Measurements from ENCODE around the gene PRDX5. TPM values are rescaled to one million over a fixed set of nuclear protein-coding genes. Genes with fewer than 3 reads are reported as not detected.
A peak's percentile ranks its signal among the peaks of the same experiment; 100 is the strongest.
"Not testable (repeated sequence)": the region's sequence is repeated elsewhere in the genome, so short reads cannot be mapped to it uniquely, and the experiment has no call there.

The PRDX5 gene
- total RNA-seq, 1 experiment from 2014 or later, result 228 TPM

DNA sequence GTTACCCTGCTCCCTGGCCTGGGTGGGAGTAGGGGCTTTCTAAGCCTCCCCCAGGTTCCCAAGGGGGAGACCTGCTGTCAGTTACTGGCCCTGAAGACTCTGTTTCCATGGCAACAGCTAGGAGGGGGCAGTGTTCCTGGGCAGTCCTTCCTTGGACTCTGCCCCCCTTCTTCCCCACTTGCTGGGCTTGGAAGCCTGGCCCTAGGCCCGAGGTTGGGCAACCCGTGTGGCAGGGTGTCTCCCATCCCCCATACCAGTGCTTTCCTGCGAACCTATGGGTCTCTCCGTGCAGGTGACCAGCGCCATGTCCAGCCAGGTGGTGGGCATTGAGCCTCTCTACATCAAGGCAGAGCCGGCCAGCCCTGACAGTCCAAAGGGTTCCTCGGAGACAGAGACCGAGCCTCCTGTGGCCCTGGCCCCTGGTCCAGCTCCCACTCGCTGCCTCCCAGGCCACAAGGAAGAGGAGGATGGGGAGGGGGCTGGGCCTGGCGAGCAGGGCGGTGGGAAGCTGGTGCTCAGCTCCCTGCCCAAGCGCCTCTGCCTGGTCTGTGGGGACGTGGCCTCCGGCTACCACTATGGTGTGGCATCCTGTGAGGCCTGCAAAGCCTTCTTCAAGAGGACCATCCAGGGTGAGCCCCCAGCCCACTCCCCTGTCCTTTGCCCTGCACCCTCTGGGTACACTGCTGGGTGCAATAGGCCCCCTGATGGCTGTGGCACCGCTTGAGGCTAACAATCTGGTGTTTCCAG, 10.9 kb upstream of the PRDX5 start:
- peaks cover 5% of the 10 kb centered on the region for H3K79me1 ChIP-seq (ENCODE audit: insufficient read depth, low read depth, low read length, poor library complexity, severe bottlenecking)
- H4K91ac ChIP-seq (ENCODE audit: insufficient read length, low read depth, low read length), result no peak overlapping the region
- no peak overlapping the region; a peak in 1 of 7 replicates for H3K27ac Mint-ChIP-seq
- no CpG with 5 or more reads among the region's 15 CpGs for WGBS (ENCODE audit: extremely low coverage, insufficient read length, low lambda C conversion rate)
- H3K36me3 Mint-ChIP-seq (ENCODE audit: insufficient read depth in 1 of 3, low read depth in 3 of 3), result peaks cover 6 to 9% (median 7%) of the 10 kb centered on the region in 3 experiments; a peak in 5 of 7 replicates
- no peak overlapping the region for H2AK5ac ChIP-seq (ENCODE audit: insufficient read length, low read length)
- no peaks in the 10 kb centered on the region for H3K9me3 Mint-ChIP-seq
- H3K4me1 Mint-ChIP-seq, result peaks cover 13% of the 10 kb centered on the region in 2 experiments
- no peak overlapping the region for H2BK12ac ChIP-seq (ENCODE audit: insufficient read length, low read depth, low read length)
- H2BK15ac ChIP-seq (ENCODE audit: low read depth, low read length), result no peak overlapping the region
- peaks cover 10% of the 10 kb centered on the region for H3K23me2 ChIP-seq (ENCODE audit: insufficient read length, low read depth, low read length, poor library complexity, severe bottlenecking)
- peak overlapping the region; percentile 90 to 92 for H3K4me3 Mint-ChIP-seq
- H3K14ac ChIP-seq (ENCODE audit: insufficient read depth, low read length), result no peak overlapping the region
- TF ChIP-seq, protein P1, sequence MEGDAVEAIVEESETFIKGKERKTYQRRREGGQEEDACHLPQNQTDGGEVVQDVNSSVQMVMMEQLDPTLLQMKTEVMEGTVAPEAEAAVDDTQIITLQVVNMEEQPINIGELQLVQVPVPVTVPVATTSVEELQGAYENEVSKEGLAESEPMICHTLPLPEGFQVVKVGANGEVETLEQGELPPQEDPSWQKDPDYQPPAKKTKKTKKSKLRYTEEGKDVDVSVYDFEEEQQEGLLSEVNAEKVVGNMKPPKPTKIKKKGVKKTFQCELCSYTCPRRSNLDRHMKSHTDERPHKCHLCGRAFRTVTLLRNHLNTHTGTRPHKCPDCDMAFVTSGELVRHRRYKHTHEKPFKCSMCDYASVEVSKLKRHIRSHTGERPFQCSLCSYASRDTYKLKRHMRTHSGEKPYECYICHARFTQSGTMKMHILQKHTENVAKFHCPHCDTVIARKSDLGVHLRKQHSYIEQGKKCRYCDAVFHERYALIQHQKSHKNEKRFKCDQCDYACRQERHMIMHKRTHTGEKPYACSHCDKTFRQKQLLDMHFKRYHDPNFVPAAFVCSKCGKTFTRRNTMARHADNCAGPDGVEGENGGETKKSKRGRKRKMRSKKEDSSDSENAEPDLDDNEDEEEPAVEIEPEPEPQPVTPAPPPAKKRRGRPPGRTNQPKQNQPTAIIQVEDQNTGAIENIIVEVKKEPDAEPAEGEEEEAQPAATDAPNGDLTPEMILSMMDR (conservative IDR thresholded peaks at IDR 0.05), result no peak
- H2BK20ac ChIP-seq (ENCODE audit: low read depth, low read length, poor library complexity, severe bottlenecking), result no peak overlapping the region
- H3K18ac ChIP-seq (ENCODE audit: insufficient read length, low read depth, low read length), result no peak overlapping the region
- no peak overlapping the region for H2AFZ ChIP-seq (ENCODE audit: low read length)
- H4K20me1 ChIP-seq (ENCODE audit: control insufficient read depth, insufficient read depth, insufficient read length), result no peaks in the 10 kb centered on the region
- H3K4me1 ChIP-seq (ENCODE audit: insufficient read depth, low read length), result peaks cover 2% of the 10 kb centered on the region; the same call in 1 of the 2 replicates
- H3K27me3 Mint-ChIP-seq (ENCODE audit: low read depth), result peaks cover 16% of the 10 kb centered on the region
- no peaks in the 10 kb centered on the region for H3K27me3 ChIP-seq (ENCODE audit: insufficient read depth, low read length)
- no peaks in the 10 kb centered on the region for H3K9me3 ChIP-seq (ENCODE audit: control insufficient read depth, low read depth, low read length)
- no peak overlapping the region for H4K8ac ChIP-seq (replicated peaks; ENCODE audit: insufficient read length, low read depth, low read length)
- H3K27ac ChIP-seq (ENCODE audit: insufficient read length, low read depth, low read length), result no peak overlapping the region
- no peak overlapping the region for H3K9ac ChIP-seq (ENCODE audit: extremely low read depth, insufficient read length, low read length)
- no peak overlapping the region for H3T11ph ChIP-seq (ENCODE audit: low read length)
- H2BK120ac ChIP-seq (ENCODE audit: low read depth, low read length, poor library complexity, severe bottlenecking), result no peak overlapping the region
- peak overlapping the region; percentile 87 for H3K4me2 ChIP-seq (ENCODE audit: insufficient read depth, insufficient read length, low read length)
- no peak overlapping the region for H3K56ac ChIP-seq (ENCODE audit: insufficient read length, low read depth, low read length)
- H3K79me2 ChIP-seq (ENCODE audit: insufficient read depth, low read length), result peaks cover 3% of the 10 kb centered on the region; the same call in 1 of the 2 replicates
- H2BK5ac ChIP-seq (ENCODE audit: insufficient read length, low read length), result no peak overlapping the region
- no peak overlapping the region for H3K23ac ChIP-seq (ENCODE audit: insufficient read length, low read depth, low read length)
- no peak overlapping the region for H4K5ac ChIP-seq (ENCODE audit: insufficient read length, low read depth, low read length)
- H3K4ac ChIP-seq (ENCODE audit: low read depth, low read length), result no peak overlapping the region
- DNase-seq, result no peak

GRCh38 chr11:64307795-64308194, 10.1 kb upstream of the PRDX5 start:
- H2BK120ac ChIP-seq (ENCODE audit: low read depth, low read length, poor library complexity, severe bottlenecking); H3K27me3 ChIP-seq (ENCODE audit: insufficient read depth, low read length); H2AK5ac ChIP-seq (ENCODE audit: insufficient read length, low read length); H4K20me1 ChIP-seq (ENCODE audit: control insufficient read depth, insufficient read depth, insufficient read length); H3K4ac ChIP-seq (ENCODE audit: low read depth, low read length); H3K56ac ChIP-seq (ENCODE audit: insufficient read length, low read depth, low read length); H3K14ac ChIP-seq (ENCODE audit: insufficient read depth, low read length); DNase-seq; H4K8ac ChIP-seq (replicated peaks; ENCODE audit: insufficient read length, low read depth, low read length); H3K9me3 ChIP-seq (ENCODE audit: control insufficient read depth, low read depth, low read length); H3K79me2 ChIP-seq (ENCODE audit: insufficient read depth, low read length); H2BK12ac ChIP-seq (ENCODE audit: insufficient read length, low read depth, low read length); H2BK5ac ChIP-seq (ENCODE audit: insufficient read length, low read length); H3K27ac ChIP-seq (ENCODE audit: insufficient read length, low read depth, low read length); H3K18ac ChIP-seq (ENCODE audit: insufficient read length, low read depth, low read length); H3K23ac ChIP-seq (ENCODE audit: insufficient read length, low read depth, low read length); H3K9ac ChIP-seq (ENCODE audit: extremely low read depth, insufficient read length, low read length); H4K91ac ChIP-seq (ENCODE audit: insufficient read length, low read depth, low read length); H2BK15ac ChIP-seq (ENCODE audit: low read depth, low read length); H3K4me2 ChIP-seq (ENCODE audit: insufficient read depth, insufficient read length, low read length); H3T11ph ChIP-seq (ENCODE audit: low read length); H3K4me1 ChIP-seq (ENCODE audit: insufficient read depth, low read length); H3K9me3 Mint-ChIP-seq; H2BK20ac ChIP-seq (ENCODE audit: low read depth, low read length, poor library complexity, severe bottlenecking); H3K79me1 ChIP-seq (ENCODE audit: insufficient read depth, low read depth, low read length, poor library complexity, severe bottlenecking); H2AFZ ChIP-seq (ENCODE audit: low read length); H4K5ac ChIP-seq (ENCODE audit: insufficient read length, low read depth, low read length): not testable (repeated sequence)
- H3K27me3 Mint-ChIP-seq (ENCODE audit: low read depth), result peaks cover 11% of the 10 kb centered on the region
- H3K4me1 Mint-ChIP-seq, result peaks cover 13% of the 10 kb centered on the region in 2 experiments
- no CpG with 5 or more reads among the region's 5 CpGs for WGBS (ENCODE audit: extremely low coverage, insufficient read length, low lambda C conversion rate)
- H3K36me3 Mint-ChIP-seq (ENCODE audit: insufficient read depth in 1 of 3, low read depth in 3 of 3), result peaks cover 6 to 14% (median 7%) of the 10 kb centered on the region in 3 experiments; a peak in 5 of 7 replicates
- H3K4me3 Mint-ChIP-seq, result peak overlapping the region; percentile 12 to 16; a peak in 4 of 5 replicates
- H3K23me2 ChIP-seq (ENCODE audit: insufficient read length, low read depth, low read length, poor library complexity, severe bottlenecking), result peaks cover 10% of the 10 kb centered on the region
- peak overlapping the region in 1 of 3 experiments; percentile 77; a peak in 1 of 7 replicates for H3K27ac Mint-ChIP-seq
